ENCODE data around the gene TOX2.

TOX2 gene

DNA sequence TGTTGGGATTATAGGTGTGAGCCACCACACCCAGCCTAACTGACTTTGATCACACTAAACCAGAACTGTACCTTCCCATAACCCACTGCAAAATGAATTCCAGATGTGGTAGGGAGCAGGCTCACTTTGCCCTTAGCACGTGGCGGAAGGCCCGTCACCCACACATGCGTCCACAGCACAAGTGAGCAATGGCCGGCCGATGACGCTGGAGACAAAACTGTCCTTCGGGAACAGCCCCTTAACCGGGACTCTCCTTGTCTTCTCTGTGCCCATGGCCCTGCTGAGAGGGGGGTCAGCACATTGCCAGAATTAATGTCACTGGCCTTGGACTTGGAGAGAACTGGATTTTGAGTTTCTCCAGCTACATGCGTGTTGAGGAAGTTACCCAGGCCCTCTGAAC is 107.2 kb downstream of the TOX2 start:
- DNase-seq: no peak

DNA sequence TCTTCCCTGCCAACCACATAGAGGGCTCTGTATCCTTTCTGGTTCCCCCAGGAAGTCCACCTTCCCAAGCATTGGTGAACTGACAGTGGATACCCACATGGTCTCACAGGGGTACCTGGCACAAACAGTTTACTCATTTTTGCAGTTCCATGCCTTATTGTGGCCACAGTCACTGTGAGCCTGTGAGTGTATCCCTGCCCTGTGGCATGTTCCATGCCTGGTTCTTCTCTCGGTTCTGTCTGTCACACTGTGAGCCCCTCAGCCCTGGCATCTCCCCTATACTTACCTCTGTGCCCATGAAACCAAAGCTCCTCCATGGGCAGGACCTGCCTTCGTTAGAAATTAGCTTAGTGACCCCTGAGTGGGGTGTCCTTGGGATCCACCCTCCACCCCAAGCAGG is 107.8 kb downstream of the TOX2 start:
- DNase-seq: no peak

DNA sequence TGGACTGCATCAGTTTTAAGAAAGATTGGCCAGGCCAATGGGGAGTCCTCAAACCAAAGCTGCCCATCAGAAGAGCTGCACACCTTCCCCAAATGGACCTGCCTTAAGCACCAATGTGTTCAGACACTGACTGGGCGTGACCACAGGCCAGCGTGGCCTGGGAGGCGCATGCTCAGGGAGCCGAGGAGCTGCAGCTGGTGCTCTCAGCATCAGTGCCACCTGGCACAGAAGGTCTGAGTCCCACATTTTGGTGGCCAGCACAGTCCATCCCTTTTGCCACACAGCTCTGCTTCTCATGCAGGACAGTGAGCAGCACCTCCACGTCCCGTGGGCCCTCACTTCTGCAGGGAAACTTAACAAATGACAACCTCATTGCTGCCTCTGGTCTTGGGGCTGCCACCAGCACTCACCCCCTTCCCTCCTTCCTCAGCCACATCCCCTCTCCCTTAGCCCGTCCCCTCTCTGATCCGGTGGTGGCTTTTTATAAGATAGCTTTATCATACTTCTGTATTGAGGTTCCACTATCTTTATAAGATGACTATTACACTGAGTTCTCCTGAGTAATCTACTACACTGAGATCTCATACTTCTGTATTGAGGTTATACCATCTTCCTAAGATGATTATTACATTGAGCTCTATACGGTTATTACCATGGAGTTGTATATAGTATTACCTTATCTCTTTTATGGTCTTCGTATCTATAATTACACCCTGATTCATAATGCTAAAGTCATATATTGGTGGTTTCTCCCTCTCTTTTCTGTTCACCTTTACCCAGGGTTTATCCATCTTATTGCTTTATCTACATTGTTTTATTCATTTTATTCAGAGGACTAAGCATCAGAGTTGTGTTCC is 109.1 kb downstream of the TOX2 start:
- no peak for DNase-seq

DNA sequence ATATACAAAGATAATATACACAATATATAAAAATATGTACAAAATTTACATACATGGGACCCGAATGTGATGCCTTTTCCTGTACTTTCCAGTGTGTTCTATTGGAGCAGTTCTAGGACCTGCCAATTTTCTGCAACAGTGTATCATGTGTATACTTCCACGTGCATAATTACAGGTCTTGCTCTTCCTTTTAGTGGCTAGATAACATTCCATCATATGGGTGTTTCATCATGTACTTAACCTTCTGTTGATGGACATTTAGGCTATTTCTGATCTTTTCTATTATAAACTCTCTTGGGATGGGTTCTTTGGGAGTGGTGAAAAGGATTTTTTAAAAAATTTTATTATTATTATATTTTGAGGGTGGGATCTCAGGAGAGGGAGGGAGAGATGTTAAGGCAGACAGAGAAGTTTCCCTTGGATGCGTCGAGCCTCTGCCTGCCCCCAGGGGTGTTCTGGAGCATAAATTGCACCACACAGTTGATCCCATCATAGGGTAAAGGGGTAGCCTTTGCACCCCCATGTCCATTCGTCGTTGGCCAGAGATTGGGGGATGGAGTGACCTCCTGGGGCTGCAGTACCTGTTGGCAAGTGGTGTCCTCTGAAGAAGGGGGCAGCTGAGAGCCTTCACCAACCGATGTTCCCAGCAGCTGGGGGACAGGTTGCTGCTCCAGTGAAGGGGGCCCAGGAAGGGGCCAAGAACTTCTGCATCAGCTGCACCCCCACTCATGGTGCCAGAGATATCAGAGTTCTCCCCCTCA is 110.3 kb downstream of the TOX2 start:
- DNase-seq: no peak

DNA sequence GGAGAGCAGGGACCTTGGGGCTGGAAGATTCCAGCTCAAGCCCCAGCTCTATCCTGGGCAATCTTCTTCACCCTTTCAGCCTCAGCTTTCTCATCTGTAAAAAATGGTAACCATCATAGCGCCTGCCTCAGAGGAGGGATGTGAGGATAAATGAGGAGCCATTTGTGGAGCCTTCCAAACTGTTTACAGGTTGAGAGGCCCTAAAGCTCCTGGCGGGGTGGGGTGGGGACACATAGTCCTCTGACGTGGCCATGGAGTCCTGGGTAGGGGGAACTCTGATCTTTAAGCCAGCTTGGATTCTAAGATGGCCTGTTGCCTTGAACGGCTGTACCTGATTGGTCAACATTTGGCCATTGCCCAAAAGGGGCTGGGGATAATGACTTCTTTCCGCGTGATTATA is 111.1 kb downstream of the TOX2 start:
- DNase-seq: no peak

DNA sequence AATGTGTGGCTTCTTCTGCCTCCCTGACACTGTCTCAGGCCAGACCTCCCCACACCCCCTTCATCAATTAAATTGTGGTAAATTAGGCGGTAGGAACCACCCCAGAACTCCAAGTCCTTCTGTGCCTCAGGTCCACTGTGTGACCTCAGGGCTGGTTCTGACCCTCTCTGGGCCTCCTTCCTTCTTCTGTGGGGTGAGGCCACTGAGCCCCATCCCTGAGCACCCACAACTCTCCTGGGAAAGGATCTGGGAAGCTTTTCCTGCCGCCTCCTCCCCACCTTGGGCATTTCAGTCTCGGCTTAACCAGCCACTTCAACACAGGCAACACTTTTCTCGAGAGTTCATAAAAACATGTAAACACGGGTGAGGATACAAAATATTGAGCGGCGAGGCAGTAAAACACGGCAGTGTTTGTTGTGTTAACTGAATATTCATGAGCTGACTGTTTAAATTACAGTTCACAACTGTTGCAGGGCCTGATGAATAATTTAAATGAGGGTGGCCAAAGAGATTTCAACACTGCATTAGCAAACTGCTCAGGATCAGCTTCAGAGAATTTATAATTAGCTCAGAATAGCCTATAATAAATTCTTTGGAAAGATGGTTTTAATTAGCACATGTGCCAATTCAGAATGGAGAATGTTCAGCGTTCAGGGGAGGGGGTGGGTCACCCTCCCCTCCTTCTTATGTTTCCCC is 112.1 kb downstream of the TOX2 start:
- DNase-seq: no peak

DNA sequence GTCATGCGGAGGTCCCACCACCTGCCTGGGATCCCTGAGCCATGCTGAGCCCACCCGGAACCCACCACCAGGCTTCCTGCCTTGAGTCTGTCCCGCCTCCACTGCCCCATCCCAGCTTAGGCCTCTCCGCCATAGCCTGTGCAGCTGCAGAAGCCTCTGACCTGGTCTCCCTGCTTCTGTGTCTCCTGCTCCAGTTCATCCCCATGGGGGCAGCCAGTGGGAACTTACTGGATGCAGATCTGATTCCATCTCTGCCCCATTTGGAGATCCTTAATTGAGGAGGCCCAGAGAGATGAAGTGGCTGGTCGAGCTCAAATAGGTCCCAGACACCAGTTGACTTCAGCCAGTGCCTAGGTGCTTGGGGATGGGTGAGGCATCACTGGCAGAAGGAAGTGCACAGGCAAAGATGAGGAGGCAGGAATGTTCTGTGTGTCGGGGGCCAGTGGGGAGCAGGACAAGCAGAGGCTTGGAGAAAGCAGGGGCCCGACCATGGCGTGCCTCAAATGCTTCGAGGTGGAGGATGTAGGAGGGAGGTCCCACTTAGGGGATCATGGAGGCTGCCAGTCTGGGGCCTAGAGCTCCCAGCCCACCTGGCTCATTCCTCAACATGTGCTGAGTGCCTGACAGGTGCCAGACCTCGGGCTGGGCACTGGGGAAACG is 112.8 kb downstream of the TOX2 start:
- DNase-seq: no peak

DNA sequence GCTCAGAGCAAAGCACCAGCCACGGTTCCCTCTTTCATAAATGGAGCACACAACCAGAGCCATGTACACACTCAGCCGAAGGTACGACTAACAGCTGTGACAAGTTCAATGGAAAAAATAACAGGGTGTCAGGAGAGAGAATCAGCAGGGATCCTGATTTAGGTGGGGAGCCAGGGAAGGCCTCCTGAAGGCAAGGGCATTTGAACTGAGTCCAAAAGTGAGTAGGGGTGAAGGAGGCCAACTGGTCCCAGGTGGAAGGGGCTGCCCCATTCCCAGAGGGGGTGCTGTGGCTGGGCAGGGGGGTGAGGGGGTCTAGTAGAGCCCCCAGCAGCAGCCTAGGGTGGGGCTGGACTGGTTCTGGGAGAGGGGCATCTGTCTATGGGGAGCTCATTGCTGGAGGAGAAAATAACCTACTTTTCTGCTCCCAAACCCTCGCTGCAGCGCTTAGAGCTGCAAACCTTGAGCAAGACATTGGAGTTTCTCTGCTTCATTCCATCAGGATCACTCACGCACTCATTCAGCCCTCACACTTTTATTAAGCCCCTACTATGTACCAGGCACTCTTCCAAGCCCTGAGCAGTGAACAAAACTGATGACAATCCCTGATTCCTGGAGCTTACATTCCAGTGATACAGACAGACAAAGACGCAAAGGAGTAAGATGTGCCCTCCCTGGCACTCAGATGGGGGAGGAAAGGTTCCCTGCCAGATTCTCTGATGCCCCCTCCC is 113.5 kb downstream of the TOX2 start:
- no peak for DNase-seq

DNA sequence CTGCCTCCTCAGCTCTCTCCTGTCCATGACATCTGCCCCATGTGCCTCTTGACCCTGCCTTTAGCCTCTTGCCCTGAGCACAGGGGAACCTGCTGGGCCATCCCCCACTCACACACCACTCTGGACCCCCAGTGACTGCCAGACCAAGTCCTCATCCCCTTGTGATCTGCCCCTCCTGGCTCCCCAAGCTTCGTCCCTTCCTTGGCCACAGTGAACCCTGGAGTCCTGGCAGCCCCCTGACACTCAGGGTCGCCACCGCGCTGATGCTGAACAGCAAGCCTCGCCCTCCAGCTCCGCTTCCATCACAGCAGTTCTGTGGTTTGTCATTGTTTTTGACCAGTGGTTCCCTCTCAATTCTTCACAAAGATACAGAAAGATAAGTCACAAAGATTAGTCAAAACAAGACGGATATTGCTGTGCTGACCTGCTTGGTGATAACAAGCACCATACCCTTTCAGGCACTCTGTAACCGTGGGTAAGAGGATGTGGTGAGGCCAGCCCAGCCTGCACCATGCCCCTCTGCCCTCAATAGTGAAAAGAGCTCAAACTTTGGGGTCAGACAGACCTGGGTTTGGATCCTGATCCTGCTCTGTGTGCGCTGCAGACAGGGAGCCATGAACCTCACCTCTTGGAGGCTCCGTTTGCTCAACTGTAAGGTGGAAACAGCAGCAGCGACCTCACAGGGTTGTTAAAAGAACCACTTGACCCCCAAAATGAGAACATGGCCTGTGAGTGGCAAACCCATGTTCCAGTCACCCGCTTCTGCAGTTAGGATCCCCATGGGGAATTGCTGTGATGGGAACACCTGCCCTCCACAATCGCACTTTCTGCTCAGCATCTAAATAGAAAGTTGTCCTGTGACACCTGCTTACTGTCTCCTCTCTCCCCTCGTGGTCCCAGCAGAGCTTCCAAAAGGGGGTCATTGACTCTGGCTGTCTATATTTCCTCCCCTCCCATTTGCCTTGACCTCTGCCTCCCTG is 114.5 kb downstream of the TOX2 start:
- DNase-seq: no peak

DNA sequence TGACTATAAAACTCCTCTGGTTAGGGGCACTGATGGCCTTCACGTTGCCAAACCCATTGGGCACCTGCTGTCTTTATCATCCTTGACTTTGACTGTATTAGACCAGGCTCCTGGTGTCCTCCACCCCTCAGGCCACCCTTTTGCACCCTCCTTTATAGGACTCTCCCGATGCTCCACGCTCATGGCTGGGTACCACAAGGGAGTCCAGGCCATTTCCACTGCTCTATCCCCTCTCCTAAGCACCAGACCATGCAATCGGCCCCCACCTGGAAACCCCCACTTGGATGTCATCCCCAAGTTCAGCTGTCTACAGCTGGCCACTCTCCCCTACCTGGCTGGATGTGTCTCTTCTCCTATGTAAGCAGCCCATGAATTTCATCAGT is 115.2 kb downstream of the TOX2 start:
- DNase-seq: no peak

DNA sequence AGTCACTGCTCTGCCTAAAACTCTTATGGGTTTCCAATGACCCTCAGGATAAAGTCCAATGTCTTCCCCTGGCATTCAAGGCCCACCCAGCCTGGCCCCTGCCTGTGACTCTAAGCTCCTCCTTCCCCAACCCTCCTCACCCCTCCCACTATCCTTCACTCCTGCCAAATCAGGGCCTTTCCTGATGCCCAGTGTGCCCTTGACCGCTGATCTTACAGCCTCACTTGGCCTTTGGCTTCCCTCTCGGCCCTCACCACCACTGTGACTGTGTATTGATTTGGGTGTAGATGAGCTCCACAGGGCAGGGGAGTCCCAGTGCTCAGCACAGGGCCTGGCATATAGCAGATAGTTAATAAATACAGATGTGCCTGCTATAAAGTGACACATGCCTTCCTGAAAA is 115.7 kb downstream of the TOX2 start:
- no peak for DNase-seq

DNA sequence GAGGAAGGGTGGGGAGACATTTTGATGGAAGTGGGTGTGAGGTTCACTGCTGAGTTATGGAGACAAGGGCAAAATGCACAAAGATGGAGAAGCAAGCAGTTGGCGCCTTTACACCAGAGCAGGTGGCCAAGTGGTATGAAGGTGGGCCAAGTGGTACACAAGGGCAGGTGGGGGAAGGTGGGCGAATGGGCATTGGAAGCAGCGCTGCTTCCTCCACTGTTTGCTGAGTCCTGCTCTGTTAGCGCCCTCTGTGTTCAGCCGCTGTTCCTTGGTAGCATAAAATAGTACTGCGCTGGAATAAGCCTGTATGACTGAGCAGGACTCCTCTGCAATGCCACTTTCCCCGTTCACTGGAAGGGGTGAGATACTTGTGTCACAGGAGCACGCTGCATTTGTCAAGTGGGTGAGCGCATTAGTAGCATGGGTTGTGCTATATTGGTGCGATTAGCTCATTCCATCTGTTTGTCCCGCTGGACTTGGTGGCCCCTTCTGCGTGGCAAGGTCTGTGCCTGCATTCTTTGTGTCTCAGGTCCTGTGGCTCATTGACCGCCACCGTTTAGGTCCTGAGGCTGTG is 116.4 kb downstream of the TOX2 start:
- no peak for DNase-seq

DNA sequence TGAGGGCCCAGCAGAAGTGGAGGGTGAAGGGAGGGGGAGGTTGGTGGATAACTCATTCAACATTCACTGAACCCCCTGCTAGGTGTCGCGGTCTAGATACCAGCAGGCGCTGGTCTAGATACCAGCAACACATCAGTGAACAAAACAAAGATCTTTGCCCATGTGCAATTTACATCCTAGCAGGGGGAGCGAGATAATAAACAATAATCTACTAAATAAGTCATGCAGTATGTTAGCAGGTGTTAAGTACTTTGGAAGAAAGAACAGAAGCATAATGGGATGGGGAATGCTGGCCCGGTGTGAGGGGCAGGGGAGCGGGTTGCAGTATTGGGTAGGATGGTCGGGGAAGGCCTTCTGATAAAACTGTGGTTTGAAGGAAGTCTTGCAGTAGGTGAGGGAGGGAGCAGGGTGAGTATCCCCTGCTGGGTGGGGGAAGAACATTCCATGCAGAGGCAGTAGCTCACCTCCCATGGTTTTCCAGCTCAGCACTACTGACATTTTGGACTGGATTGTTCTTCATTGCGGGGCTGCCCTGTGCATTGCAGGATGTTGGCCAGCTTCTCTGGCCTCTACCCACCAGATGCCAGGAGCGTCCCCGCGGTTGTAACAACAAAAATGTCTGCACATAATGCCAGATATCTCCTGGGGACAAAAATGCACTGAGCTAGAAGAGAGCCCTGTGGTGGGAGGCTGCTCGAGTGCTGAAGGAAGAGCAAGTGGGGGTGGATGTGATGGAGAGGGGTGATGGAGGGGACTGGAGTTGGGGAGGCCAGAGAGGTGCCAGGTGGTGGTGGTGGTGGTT is 117.3 kb downstream of the TOX2 start:
- no peak for DNase-seq

DNA sequence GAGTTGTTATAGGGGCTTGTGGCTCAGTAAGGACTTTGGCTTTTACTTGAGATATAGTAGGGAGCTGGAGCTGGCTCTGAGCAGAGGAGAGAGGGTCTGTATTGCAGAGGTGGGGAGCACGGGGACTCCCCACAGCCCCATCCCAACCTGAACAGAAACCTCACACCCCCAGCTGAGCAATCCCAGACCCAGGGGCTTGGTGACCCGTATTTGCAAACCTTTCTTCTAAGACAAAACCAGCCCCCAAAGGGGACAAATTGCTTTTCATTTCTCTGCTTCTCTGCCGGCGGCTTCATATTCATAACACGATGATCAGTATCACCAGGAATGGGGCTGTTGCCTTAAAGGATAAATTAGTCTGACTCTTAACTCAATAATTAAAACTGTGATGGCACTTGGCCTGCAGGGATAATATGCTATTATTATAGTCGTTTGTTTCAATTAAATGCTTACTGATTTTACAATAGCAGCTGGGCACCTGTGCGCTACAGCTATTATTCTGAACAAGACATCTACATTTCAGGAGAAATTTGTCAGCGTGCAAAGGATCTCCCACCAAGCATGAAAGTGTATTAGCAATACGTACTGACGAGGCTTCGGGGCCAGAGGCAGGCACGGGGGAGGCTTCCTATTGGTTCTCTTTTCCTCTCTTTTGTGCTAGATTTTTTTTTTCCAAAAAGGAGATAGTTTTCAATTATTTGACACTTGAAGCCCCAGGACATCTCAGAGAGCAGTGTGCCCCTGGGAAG is 118.1 kb downstream of the TOX2 start:
- no peak for DNase-seq

DNA sequence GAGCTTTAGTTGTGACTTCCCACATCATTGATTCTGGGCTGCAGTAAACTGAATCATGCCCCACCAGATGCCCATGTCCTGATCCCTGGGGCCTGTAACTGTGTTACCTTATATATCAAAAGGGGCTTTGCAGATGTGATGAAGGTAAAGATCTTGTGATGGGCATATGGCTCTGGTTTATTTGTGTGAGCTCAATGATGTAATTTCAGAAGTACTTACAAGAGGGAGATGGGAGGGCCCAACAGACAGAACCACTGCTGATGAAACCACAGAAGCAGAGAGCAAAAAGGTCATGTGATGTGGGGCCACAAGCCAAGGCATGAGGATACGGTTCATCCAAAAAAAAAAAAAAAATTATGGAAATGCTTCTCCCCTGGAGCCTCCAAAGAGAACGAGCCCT is 118.7 kb downstream of the TOX2 start:
- no peak for DNase-seq

DNA sequence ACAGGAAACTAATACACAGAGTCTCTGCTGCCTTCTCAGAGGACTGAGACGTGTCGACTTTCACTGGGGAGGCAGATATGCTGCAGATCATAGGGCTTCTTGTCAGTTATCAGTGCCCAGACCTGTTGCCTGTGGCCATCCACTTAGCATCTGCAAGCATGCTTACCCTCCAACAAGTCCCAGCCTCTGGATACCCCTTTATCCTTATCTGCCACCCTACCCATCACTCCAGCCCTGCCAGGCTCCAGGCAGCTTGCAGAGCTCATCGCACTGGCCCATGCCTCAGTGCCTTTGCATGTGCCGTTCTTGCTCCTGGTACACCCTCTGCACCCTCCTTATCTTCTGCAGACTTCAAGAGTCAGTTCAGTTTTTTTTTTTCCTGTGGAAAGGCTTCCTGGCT is 119.2 kb downstream of the TOX2 start:
- DNase-seq: no peak

DNA sequence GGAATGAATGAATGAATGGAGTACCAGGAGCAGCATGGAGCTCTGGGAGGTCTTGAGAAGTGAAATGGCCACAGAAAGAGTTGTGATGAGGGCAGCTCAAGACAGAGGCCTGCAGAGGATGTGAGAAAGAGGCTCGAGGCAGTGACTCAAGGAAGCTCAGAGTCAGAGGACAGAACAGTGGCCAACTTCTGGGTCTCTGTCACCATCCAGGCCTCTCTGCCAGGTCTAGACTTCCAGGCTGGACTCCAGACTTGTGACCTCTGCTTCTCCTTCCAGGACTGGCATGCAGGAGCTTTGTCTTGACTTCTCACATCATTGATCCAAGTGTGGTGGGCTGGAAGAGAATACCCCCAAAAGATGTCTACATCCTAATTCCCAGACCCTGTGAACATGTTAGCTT is 119.8 kb downstream of the TOX2 start:
- no peak for DNase-seq

DNA sequence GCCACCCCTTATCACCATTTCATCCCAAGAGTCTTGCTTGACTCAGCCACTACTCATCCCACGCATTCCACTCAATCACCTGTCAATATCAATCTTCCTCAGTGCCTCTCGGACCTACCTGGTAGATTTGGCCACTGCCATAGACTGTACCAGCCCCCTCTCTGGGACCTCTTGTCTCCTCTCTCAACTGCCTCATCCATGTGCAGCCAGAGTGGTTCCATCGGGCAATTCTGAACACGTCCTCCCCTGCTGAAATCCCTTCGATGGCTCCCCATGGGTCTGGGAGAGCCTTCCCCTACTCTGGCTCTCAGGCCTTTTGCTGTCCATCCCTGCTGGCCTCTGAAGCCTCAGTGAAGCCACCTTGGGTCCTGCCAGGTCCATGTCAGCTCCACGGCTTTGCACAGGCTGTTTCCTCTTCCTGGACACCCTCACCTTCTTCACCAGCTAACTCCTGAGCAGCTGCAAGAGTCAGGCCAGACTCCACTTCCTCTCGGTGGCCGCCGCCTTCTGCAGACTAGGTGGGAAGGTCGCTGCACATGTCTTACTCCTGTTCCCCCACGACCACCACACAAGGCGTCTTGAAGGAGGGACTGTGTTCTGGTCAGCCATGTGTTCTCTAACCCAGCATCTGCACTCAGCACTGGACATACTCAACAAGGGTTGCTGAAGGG is 120.4 kb downstream of the TOX2 start:
- DNase-seq: no peak

DNA sequence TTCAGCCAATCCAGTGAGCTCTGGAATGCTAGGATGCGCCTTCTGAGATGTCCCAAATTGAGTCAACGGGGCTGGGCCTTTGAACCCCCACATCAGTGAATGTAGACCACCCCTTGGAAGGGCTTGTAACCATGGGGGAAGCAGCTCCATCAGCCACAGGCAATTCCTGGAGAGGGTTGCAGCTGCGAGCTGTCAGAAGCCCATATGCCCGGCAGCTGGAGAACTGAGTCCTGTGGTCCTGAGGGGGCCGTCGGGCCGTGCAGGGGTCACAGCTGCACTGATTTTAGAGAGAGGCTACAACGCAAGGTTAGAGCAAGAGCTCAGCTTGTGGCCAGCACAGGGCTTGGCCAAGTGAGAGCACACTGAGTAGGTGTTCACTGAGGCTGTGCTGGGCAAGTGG is 121.3 kb downstream of the TOX2 start:
- no peak for DNase-seq
